Activated naive CD4-positive, alpha-beta T cell treated with anti-CD3 and anti-CD28 coated beads for 36 hours (primary cell): Measurements from ENCODE around the gene HERC2. TPM values are rescaled to one million over a fixed set of nuclear protein-coding genes. Genes with fewer than 3 reads are reported as not detected.

Experiments used
- CTCF ChIA-PET: fragments of 350-600 bp; sonication (Branson Sonifier 250); formaldehyde crosslinking; loops from one replicate; lab custom pipeline; 2021; ENCODE audit warnings: antibody characterized with exemption; lab: Charles Lee
- DNase-seq: peaks from one replicate; pipeline ENCODE4 v3.0.0-alpha.2; 2020
- H3K27ac Mint-ChIP-seq: one replicate; pipeline ENCODE4 v1.8.0; 2021; ENCODE audit warnings: mild to moderate bottlenecking, mixed read lengths
- H3K27me3 Mint-ChIP-seq: one replicate; pipeline ENCODE4 v1.8.0; 2021; ENCODE audit warnings: low read depth, mixed read lengths
- H3K36me3 Mint-ChIP-seq: one replicate; pipeline ENCODE4 v1.8.0; 2021; ENCODE audit warnings: low read depth, mixed read lengths
- H3K4me1 Mint-ChIP-seq: one replicate; pipeline ENCODE4 v1.8.0; 2021; ENCODE audit warnings: low read depth, mixed read lengths
- H3K4me3 Mint-ChIP-seq: one replicate; pipeline ENCODE4 v1.8.0; 2021; ENCODE audit warnings: mild to moderate bottlenecking, moderate library complexity, mixed read lengths
- H3K9me3 Mint-ChIP-seq: one replicate; pipeline ENCODE4 v1.8.0; 2021; ENCODE audit warnings: mixed read lengths
- intact Hi-C: fragments of 100-400 bp; cut with micrococcal nuclease; formaldehyde crosslinking; loops from one replicate; pipeline ENCODE4 v1.15.1; 2023
- total RNA-seq, 2 experiments: library from RNA; stranded (reverse); gene quantifications; one replicate each; pipeline ENCODE4 v1.2.3, GENCODE V29; 2021

HERC2 gene
- total RNA-seq, 2 experiments from 2014 or later: 26.6 to 31.6 TPM

GRCh38 chr15:28086175-28086703, 235.7 kb downstream of the HERC2 start:
- no peak overlapping the region for H3K27ac Mint-ChIP-seq
- peaks cover 20% of the 10 kb centered on the region for H3K9me3 Mint-ChIP-seq
- H3K27me3 Mint-ChIP-seq: peaks cover 36% of the 10 kb centered on the region
- peaks cover 5% of the 10 kb centered on the region for H3K4me1 Mint-ChIP-seq
- peaks cover 10% of the 10 kb centered on the region for H3K36me3 Mint-ChIP-seq
- CTCF ChIA-PET: interaction anchor here (0.8 to 1.5 kb wide), 4 partner anchors 12 to 40 kb away, joined by 3 to 4 read pairs (median 3); no protein-coding TSS in a partner anchor
- intact Hi-C loops: loop anchor here (1.0 kb wide), 1 partner anchor 37 kb away; no protein-coding TSS in a partner anchor
- DNase-seq: peak; percentile 63
- no peak overlapping the region for H3K4me3 Mint-ChIP-seq

GRCh38 chr15:28085489-28086174, 236.3 kb downstream of the HERC2 start:
- DNase-seq: no peak
- intact Hi-C loops: loop anchor here (1.0 kb wide), 1 partner anchor 38 kb away; no protein-coding TSS in a partner anchor
- no peak overlapping the region for H3K27ac Mint-ChIP-seq
- peaks cover 5% of the 10 kb centered on the region for H3K4me1 Mint-ChIP-seq
- no peak overlapping the region for H3K4me3 Mint-ChIP-seq
- peaks cover 7% of the 10 kb centered on the region for H3K36me3 Mint-ChIP-seq
- peaks cover 16% of the 10 kb centered on the region for H3K9me3 Mint-ChIP-seq
- peaks cover 31% of the 10 kb centered on the region for H3K27me3 Mint-ChIP-seq
- CTCF ChIA-PET: interaction anchor here (0.8 to 1.5 kb wide), 2 partner anchors 32 to 41 kb away, joined by 3 to 4 read pairs; no protein-coding TSS in a partner anchor

GRCh38 chr15:28084547-28084946, 237.4 kb downstream of the HERC2 start:
- Mint-ChIP-seq H3K4me1 (peaks cover 5% of the 10 kb centered on the region), H3K27ac (no peak overlapping the region), H3K4me3 (no peak overlapping the region), H3K36me3 (peaks cover 3% of the 10 kb centered on the region), H3K9me3 (peaks cover 8% of the 10 kb centered on the region), H3K27me3 (peaks cover 28% of the 10 kb centered on the region)
- intact Hi-C loops: no loop called here
- no peak for DNase-seq
- CTCF ChIA-PET: interaction anchor here (1.5 kb wide), 1 partner anchor 42 kb away, joined by 4 read pairs; no protein-coding TSS in a partner anchor

GRCh38 chr15:28082891-28083684, 238.9 kb downstream of the HERC2 start:
- DNase-seq: no peak
- intact Hi-C loops: no loop called here
- Mint-ChIP-seq H3K36me3 (no peaks in the 10 kb centered on the region), H3K4me1 (peaks cover 5% of the 10 kb centered on the region), H3K4me3 (no peak overlapping the region), H3K27ac (no peak overlapping the region), H3K27me3 (peaks cover 18% of the 10 kb centered on the region), H3K9me3 (peaks cover 1% of the 10 kb centered on the region)
- CTCF ChIA-PET: interaction anchor here (0.6 kb wide), 1 partner anchor 193 kb away, joined by 3 read pairs; no protein-coding TSS in a partner anchor

GRCh38 chr15:28081594-28081993, 240.4 kb downstream of the HERC2 start:
- H3K27me3 Mint-ChIP-seq: peaks cover 14% of the 10 kb centered on the region
- intact Hi-C loops: no loop called here
- no peak overlapping the region for H3K4me3 Mint-ChIP-seq
- DNase-seq: no peak
- H3K9me3 Mint-ChIP-seq: no peaks in the 10 kb centered on the region
- H3K36me3 Mint-ChIP-seq: no peaks in the 10 kb centered on the region
- no peak overlapping the region for H3K27ac Mint-ChIP-seq
- H3K4me1 Mint-ChIP-seq: no peaks in the 10 kb centered on the region
- CTCF ChIA-PET: no interaction called here

- Mint-ChIP-seq H3K27me3 (peaks cover 11% of the 10 kb centered on the region), H3K9me3 (no peaks in the 10 kb centered on the region), H3K4me3 (no peak overlapping the region), H3K27ac (no peak overlapping the region), H3K36me3 (no peaks in the 10 kb centered on the region), H3K4me1 (no peaks in the 10 kb centered on the region)
- no peak for DNase-seq
- CTCF ChIA-PET: no interaction called here
- intact Hi-C loops: no loop called here
These were observed 241.6 kb downstream of the HERC2 start for GRCh38 chr15:28080386-28080785.

GRCh38 chr15:28079313-28079969, 242.5 kb downstream of the HERC2 start:
- CTCF ChIA-PET: no interaction called here
- Mint-ChIP-seq H3K4me3 (no peak overlapping the region), H3K27me3 (peaks cover 9% of the 10 kb centered on the region), H3K4me1 (no peaks in the 10 kb centered on the region), H3K27ac (no peak overlapping the region), H3K36me3 (no peaks in the 10 kb centered on the region), H3K9me3 (no peaks in the 10 kb centered on the region)
- intact Hi-C loops: no loop called here
- no peak for DNase-seq

GRCh38 chr15:28078191-28078719, 243.7 kb downstream of the HERC2 start:
- H3K27ac Mint-ChIP-seq: no peak overlapping the region
- peaks cover 6% of the 10 kb centered on the region for H3K27me3 Mint-ChIP-seq
- no peaks in the 10 kb centered on the region for H3K9me3 Mint-ChIP-seq
- CTCF ChIA-PET: no interaction called here
- no peaks in the 10 kb centered on the region for H3K4me1 Mint-ChIP-seq
- DNase-seq: no peak
- H3K36me3 Mint-ChIP-seq: no peaks in the 10 kb centered on the region
- intact Hi-C loops: no loop called here
- no peak overlapping the region for H3K4me3 Mint-ChIP-seq

- H3K4me1 Mint-ChIP-seq: no peaks in the 10 kb centered on the region
- H3K4me3 Mint-ChIP-seq: no peak overlapping the region
- no peak for DNase-seq
- no peaks in the 10 kb centered on the region for H3K9me3 Mint-ChIP-seq
- CTCF ChIA-PET: no interaction called here
- no peaks in the 10 kb centered on the region for H3K36me3 Mint-ChIP-seq
- intact Hi-C loops: no loop called here
- no peak overlapping the region for H3K27ac Mint-ChIP-seq
- H3K27me3 Mint-ChIP-seq: peaks cover 6% of the 10 kb centered on the region
These were observed 246.4 kb downstream of the HERC2 start for GRCh38 chr15:28075573-28075972.

- Mint-ChIP-seq H3K4me1 (no peaks in the 10 kb centered on the region), H3K36me3 (no peaks in the 10 kb centered on the region), H3K27ac (no peak overlapping the region), H3K4me3 (no peak overlapping the region), H3K27me3 (peaks cover 12% of the 10 kb centered on the region), H3K9me3 (peaks cover 9% of the 10 kb centered on the region)
- intact Hi-C loops: no loop called here
- CTCF ChIA-PET: no interaction called here
- DNase-seq: no peak
These were observed 253.0 kb downstream of the HERC2 start for GRCh38 chr15:28068930-28069329.

GRCh38 chr15:28066231-28066630, 255.7 kb downstream of the HERC2 start:
- intact Hi-C loops: no loop called here
- H3K4me3 Mint-ChIP-seq: no peak overlapping the region
- H3K27ac Mint-ChIP-seq: no peak overlapping the region
- CTCF ChIA-PET: no interaction called here
- no peak for DNase-seq
- peaks cover 11% of the 10 kb centered on the region for H3K9me3 Mint-ChIP-seq
- H3K4me1 Mint-ChIP-seq: no peaks in the 10 kb centered on the region
- H3K27me3 Mint-ChIP-seq: peaks cover 12% of the 10 kb centered on the region
- H3K36me3 Mint-ChIP-seq: no peaks in the 10 kb centered on the region
